Measurements from ENCODE around the gene TRPM2.

TRPM2 gene

DNA sequence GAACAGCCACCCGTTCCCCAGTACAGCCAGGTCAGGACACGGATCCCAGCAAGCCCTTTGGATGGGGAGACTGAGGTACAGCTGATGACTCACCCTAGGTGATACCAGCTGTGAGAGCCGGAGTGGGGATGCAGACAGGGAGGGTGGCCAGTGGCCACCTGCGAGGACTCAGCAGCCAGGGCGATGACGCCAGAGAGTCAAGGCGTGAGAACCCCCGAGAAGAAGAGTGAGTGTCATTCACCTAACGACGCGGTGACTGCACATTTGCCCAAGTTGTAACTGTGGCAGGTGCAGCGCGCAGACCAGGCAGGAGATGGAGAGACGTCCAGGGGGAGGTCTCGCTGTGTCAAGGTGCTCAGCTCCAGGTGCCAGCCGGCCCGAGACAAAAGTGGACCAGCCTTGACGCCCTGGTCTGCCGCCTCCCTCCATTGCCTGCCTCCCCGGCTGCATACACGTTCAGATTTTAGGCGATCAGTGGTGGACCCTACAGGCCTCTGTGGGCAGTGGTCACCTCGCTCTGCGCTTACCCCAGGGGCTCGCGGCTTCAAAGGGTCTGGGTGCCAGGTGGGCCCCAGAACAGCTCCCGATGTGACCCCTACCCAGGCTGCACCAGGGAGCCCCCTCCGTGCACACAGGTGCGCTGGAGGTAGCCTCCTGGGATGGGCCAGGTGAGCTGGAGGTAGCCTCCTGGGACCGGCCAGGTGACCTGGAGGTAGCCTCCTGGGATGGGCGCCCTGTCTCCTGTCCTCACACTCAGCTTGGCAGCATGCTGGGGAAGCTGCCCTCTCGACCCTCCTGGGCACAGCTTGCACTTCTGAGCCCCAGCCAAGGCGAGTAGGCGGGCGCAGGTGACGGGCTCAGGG lies 113.8 kb downstream of the TRPM2 start:
- TF ChIP-seq, protein P1, sequence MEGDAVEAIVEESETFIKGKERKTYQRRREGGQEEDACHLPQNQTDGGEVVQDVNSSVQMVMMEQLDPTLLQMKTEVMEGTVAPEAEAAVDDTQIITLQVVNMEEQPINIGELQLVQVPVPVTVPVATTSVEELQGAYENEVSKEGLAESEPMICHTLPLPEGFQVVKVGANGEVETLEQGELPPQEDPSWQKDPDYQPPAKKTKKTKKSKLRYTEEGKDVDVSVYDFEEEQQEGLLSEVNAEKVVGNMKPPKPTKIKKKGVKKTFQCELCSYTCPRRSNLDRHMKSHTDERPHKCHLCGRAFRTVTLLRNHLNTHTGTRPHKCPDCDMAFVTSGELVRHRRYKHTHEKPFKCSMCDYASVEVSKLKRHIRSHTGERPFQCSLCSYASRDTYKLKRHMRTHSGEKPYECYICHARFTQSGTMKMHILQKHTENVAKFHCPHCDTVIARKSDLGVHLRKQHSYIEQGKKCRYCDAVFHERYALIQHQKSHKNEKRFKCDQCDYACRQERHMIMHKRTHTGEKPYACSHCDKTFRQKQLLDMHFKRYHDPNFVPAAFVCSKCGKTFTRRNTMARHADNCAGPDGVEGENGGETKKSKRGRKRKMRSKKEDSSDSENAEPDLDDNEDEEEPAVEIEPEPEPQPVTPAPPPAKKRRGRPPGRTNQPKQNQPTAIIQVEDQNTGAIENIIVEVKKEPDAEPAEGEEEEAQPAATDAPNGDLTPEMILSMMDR (IDR thresholded peaks at IDR 0.05; ENCODE audit: insufficient read depth, low read length, missing control alignments) = no peak
- no peak for DNase-seq (ENCODE audit: low read depth, low spot score)
- H3K4me3 ChIP-seq (ENCODE audit: low read depth, low read length) = no peak overlapping the region
- ChIA-PET CTCF (no interaction called here), POLR2A (no interaction called here)

DNA sequence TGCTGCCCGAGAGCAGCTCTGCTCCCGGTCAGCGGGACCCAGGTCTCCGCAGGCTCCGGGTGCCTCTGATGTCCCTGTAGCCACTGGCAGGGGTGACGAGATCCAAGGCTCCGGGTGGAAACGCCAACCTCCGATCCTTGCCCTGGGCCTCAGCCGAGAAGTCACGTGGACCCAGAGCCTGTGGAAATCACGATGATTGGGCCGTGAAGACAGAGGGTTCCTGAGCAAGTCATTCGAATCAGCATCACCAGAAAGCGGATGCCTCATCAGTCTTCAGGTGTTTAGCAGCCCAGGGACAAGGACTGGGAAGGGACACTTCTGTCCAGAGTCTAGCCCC lies 114.4 kb downstream of the TRPM2 start:
- CTCF ChIA-PET = no interaction called here
- TF ChIP-seq, protein P1 (IDR thresholded peaks at IDR 0.05; ENCODE audit: insufficient read depth, low read length, missing control alignments) = no peak

DNA sequence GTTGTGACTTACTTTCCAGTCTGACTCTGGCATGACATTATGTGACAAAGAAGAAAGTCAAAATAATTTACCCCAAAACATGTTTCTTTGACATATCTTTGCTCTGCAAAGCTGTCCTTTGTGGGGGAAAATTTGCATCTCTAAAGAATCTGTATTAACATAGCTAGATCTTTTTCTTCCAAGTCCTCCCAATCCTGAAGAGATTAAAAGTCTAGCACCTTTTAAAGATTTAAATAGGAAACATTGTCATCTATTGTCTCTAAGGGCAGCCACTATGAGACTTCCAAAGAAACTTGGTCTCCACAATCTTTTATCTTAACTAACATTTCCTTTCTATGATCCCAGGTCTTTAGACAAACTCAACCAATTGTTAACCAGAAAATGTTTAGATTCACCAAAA lies 117.9 kb downstream of the TRPM2 start:
- ChIA-PET CTCF (interaction anchor here (1.0 kb wide), 1 partner anchor 8 kb away, joined by 3 read pairs; no protein-coding TSS in a partner anchor), POLR2A (no interaction called here)
- DNase-seq (ENCODE audit: low read depth, low spot score) = no peak
- H3K4me3 ChIP-seq (ENCODE audit: low read depth, low read length) = no peak overlapping the region
- TF ChIP-seq, protein P1 (IDR thresholded peaks at IDR 0.05; ENCODE audit: insufficient read depth, low read length, missing control alignments) = no peak

More for the DNA sequence above, 114.4 kb downstream of the TRPM2 start:
- H3K4me3 ChIP-seq (ENCODE audit: low read depth, low read length) = no peak overlapping the region
- POLR2A ChIA-PET = no interaction called here
- DNase-seq (ENCODE audit: low read depth, low spot score) = no peak

DNA sequence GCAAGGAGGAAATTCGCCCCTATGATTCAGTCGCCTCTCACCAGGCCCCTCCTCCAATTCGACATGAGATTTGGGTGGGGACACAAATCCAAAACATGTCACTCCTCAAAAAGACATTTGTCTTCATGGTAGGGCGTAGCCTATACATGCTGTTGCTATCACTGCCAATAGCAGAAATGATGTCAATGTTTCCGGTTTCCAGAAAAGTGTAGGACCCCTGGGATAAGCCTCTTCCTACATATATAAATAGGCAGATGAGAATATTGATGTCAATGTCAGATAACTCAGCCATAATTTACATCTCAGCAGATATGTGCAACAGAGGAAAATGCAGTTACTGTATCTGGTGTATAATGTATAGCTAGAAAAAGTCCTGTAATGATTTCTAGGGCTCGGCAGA lies 118.6 kb downstream of the TRPM2 start:
- no peak for DNase-seq (ENCODE audit: low read depth, low spot score)
- H3K4me3 ChIP-seq (ENCODE audit: low read depth, low read length) = no peak overlapping the region
- ChIA-PET POLR2A (no interaction called here), CTCF (interaction anchor here (1.4 kb wide), 1 partner anchor 11 kb away, joined by 3 read pairs; no protein-coding TSS in a partner anchor)
- TF ChIP-seq, protein P1 (IDR thresholded peaks at IDR 0.05; ENCODE audit: insufficient read depth, low read length, missing control alignments) = no peak

DNA sequence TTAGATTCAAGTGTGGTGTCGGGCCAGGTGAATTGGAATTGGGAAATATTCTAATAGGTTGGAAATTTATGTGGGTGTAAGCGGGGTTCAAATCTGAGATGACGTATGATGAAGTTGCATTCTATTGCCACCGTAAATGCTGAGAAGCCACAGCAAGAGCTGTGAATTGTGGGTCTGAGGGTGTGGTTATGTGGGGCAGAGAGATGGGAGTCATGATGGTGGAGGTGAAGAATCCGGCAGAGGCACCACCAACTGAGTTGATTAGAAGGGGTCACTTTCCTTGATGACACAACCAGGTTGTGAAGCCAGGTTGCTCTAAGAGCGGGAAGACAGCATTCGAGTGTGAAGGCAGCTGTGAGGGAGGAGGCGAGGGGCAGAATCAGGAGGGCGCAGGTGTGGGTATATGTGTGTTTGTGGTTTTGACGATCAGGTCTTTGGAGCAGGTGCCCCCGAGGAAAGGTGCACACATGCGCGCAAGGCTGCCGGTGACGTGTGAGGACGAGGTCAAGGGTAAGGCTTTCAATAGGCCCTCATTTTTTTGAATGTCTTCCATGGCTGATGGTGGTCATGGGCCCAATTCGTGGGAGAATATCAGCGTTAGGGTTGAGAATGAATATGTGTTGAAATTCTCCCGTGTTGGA lies 120.6 kb downstream of the TRPM2 start:
- H3K4me3 ChIP-seq (ENCODE audit: low read depth, low read length) = no peak overlapping the region
- DNase-seq (ENCODE audit: low read depth, low spot score) = no peak
- POLR2A ChIA-PET = no interaction called here
- TF ChIP-seq, protein P1 (IDR thresholded peaks at IDR 0.05; ENCODE audit: insufficient read depth, low read length, missing control alignments) = no peak
- CTCF ChIA-PET = no interaction called here

DNA sequence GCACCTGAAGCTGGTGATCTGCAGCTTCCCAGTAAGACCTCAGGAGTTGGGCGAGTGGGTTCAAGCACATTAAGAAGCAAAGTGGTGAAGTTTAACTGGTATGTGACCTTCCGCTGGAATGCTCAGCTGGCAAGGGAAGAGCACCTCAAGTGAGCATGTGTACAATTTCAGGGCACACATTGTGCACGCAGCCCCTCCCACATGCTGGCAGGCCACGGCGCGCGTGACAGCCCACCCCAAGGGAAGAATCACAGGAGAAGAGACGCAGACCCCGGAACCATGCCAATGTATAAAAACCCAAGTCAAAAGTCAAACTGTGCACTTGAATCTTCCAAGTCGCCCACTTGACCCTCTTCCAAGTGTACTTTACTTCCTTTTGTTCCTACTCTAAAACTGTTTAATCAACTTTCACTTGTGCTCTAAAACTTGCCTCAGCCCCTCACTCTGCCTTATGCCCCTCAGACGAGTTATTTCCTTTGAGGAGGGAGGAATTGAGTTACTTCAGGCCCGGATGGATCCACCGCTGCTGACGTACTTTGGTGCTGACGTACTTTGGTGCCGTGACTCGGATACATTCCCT lies 121.9 kb downstream of the TRPM2 start:
- no peak overlapping the region for H3K4me3 ChIP-seq (ENCODE audit: low read depth, low read length)
- ChIA-PET CTCF (no interaction called here), POLR2A (no interaction called here)
- TF ChIP-seq, protein P1 (IDR thresholded peaks at IDR 0.05; ENCODE audit: insufficient read depth, low read length, missing control alignments) = no peak
- no peak for DNase-seq (ENCODE audit: low read depth, low spot score)

Data from AG04449 (cell line).